ENCODE measurements around the gene CATSPERD. TPM values are rescaled to one million over a fixed set of nuclear protein-coding genes. Genes with fewer than 3 reads are reported as not detected.

The CATSPERD gene
- total RNA-seq, 1 experiment from 2014 or later, result not detected

- no peak overlapping the region for H3K27ac ChIP-seq (ENCODE audit: low read length)
- no peak overlapping the region for H3K4me2 ChIP-seq (ENCODE audit: low read length)
- no peaks in the 10 kb centered on the region for H3K79me2 ChIP-seq (ENCODE audit: low read length)
- TF ChIP-seq EZH2phosphoT487 (IDR thresholded peaks at IDR 0.05; ENCODE audit: borderline replicate concordance, low read length), result no peak
- TF ChIP-seq EZH2 (IDR thresholded peaks at IDR 0.05; ENCODE audit: low read length, unreplicated experiment), result no peak
- TF ChIP-seq CTCF (conservative IDR thresholded peaks at IDR 0.05; ENCODE audit: low read depth, low read length), result no peak
- BruUV-seq (replicated peaks), result no TSS peak
- no peak overlapping the region for H3K4me3 ChIP-seq (ENCODE audit: low read length)
- no peaks in the 10 kb centered on the region for H4K20me1 ChIP-seq (ENCODE audit: low read length)
- DNase-seq (no peak), ATAC-seq (no peak)
- H3K27me3 ChIP-seq (ENCODE audit: low read length), result no peaks in the 10 kb centered on the region
- intact Hi-C loops (cut with micrococcal nuclease), result no loop called here
- H3F3A ChIP-seq (ENCODE audit: low read length, unreplicated experiment), result no peaks in the 10 kb centered on the region
- no peak overlapping the region for H2AFZ ChIP-seq (ENCODE audit: low read length)
- H3K36me3 ChIP-seq (ENCODE audit: low read depth, low read length), result peaks cover 70% of the 10 kb centered on the region
- ChIA-PET CTCF (no interaction called here), POLR2A (ENCODE audit: unreplicated experiment) (no interaction called here)
- 0 out of 2 replicates have a peak, but pooled peaks cover 6% of the 10 kb centered on the region for H3K4me1 ChIP-seq (ENCODE audit: insufficient read depth, low read length)
- H3K9me3 ChIP-seq (ENCODE audit: low read length), result no peaks in the 10 kb centered on the region
- H3K9ac ChIP-seq (ENCODE audit: low read length), result no peak overlapping the region
- no peaks in the 10 kb centered on the region for H3K9me2 ChIP-seq (replicated peaks; ENCODE audit: low read length)
Observed at GRCh38 chr19:5707576-5708575, 12.6 kb upstream of the CATSPERD start.

DNA sequence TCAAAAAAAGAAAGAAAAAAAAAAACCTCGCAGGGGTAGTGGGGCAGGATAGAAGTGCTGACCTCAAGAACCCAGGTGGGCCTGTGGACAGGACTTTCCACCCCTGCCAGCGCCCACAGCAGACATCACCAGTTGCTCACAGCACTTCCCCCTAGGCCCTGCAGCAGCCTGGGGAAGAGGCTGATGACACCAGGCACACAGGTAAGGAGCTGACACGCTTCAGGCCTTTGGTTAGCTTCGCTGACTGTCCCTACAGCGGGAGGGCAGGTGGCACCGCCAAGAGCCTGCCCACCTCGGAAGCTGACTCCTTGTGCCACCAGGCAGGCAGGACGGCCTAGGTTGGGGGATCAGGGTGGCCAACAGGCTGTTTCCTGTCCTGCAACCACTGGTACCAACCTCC is 9.4 kb upstream of the CATSPERD start:
- ChIA-PET CTCF (no interaction called here), POLR2A (ENCODE audit: unreplicated experiment) (no interaction called here)
- Histone ChIP-seq H3K4me1 (ENCODE audit: insufficient read depth, low read length) (no peaks in the 10 kb centered on the region), H3K9me2 (replicated peaks; ENCODE audit: low read length) (no peaks in the 10 kb centered on the region), H2AFZ (ENCODE audit: low read length) (no peak overlapping the region), H3K36me3 (ENCODE audit: low read depth, low read length) (peaks cover 61% of the 10 kb centered on the region), H3K9ac (ENCODE audit: low read length) (no peak overlapping the region), H3K4me2 (ENCODE audit: low read length) (no peak overlapping the region), H3K27me3 (ENCODE audit: low read length) (no peaks in the 10 kb centered on the region), H3K79me2 (ENCODE audit: low read length) (peaks cover 23% of the 10 kb centered on the region), H3F3A (ENCODE audit: low read length, unreplicated experiment) (no peaks in the 10 kb centered on the region), H3K9me3 (ENCODE audit: low read length) (no peaks in the 10 kb centered on the region), H3K4me3 (ENCODE audit: low read length) (no peak overlapping the region), H3K27ac (ENCODE audit: low read length) (no peak overlapping the region), H4K20me1 (ENCODE audit: low read length) (peaks cover 3% of the 10 kb centered on the region; the same call in 1 of the 2 replicates)
- ATAC-seq (no peak), DNase-seq (no peak)
- TF ChIP-seq EZH2phosphoT487 (IDR thresholded peaks at IDR 0.05; ENCODE audit: borderline replicate concordance, low read length) (no peak), CTCF (conservative IDR thresholded peaks at IDR 0.05; ENCODE audit: low read depth, low read length) (no peak), EZH2 (IDR thresholded peaks at IDR 0.05; ENCODE audit: low read length, unreplicated experiment) (no peak)
- intact Hi-C loops (cut with micrococcal nuclease), result no loop called here
- BruUV-seq (replicated peaks), result TSS peak; percentile 1

- ChIA-PET POLR2A (ENCODE audit: unreplicated experiment) (no interaction called here), CTCF (no interaction called here)
- no peak overlapping the region for H3K4me2 ChIP-seq (ENCODE audit: low read length)
- TF ChIP-seq EZH2phosphoT487 (IDR thresholded peaks at IDR 0.05; ENCODE audit: borderline replicate concordance, low read length) (no peak), CTCF (conservative IDR thresholded peaks at IDR 0.05; ENCODE audit: low read depth, low read length) (no peak), EZH2 (IDR thresholded peaks at IDR 0.05; ENCODE audit: low read length, unreplicated experiment) (no peak)
- no peak overlapping the region for H3K27ac ChIP-seq (ENCODE audit: low read length)
- no peaks in the 10 kb centered on the region for H3K27me3 ChIP-seq (ENCODE audit: low read length)
- no peaks in the 10 kb centered on the region for H3K9me3 ChIP-seq (ENCODE audit: low read length)
- DNase-seq, result no peak
- no peak overlapping the region for H2AFZ ChIP-seq (ENCODE audit: low read length)
- H3K4me3 ChIP-seq (ENCODE audit: low read length), result no peak overlapping the region
- no peaks in the 10 kb centered on the region for H3F3A ChIP-seq (ENCODE audit: low read length, unreplicated experiment)
- H3K79me2 ChIP-seq (ENCODE audit: low read length), result peaks cover 30% of the 10 kb centered on the region
- no peaks in the 10 kb centered on the region for H3K4me1 ChIP-seq (ENCODE audit: insufficient read depth, low read length)
- no TSS peak for BruUV-seq (replicated peaks)
- peaks cover 56% of the 10 kb centered on the region for H3K36me3 ChIP-seq (ENCODE audit: low read depth, low read length)
- H3K9me2 ChIP-seq (replicated peaks; ENCODE audit: low read length), result no peaks in the 10 kb centered on the region
- intact Hi-C loops (cut with micrococcal nuclease), result no loop called here
- no peak overlapping the region for H3K9ac ChIP-seq (ENCODE audit: low read length)
- ATAC-seq, result no peak
- H4K20me1 ChIP-seq (ENCODE audit: low read length), result peaks cover 8% of the 10 kb centered on the region; the same call in 1 of the 2 replicates
Observed at GRCh38 chr19:5711713-5712161, 8.7 kb upstream of the CATSPERD start.
